HCT116 (cell line): ENCODE measurements around the gene G3BP1.

Source experiments
- CTCF ChIP-seq, 3 experiments: fragments of 200-600 bp in 1 of 3; sonication (generic) in 1 of 3; IDR thresholded peaks in 2 of 3; conservative IDR thresholded peaks in 1 of 3; 2 replicates each; pipeline ENCODE4 v1.5.1; 2012 to 2017; ENCODE audit warnings: low read depth in 2 of 3, low read length in 2 of 3, antibody characterized with exemption in 1 of 3, borderline replicate concordance in 1 of 3, control low read depth in 1 of 3, mild to moderate bottlenecking in 1 of 3, mixed read lengths in 1 of 3, mixed run types in 1 of 3, moderate library complexity in 1 of 3; ENCODE audit not compliant: insufficient read depth in 1 of 3
- EGR1 ChIP-seq: IDR thresholded peaks from 2 replicates; pipeline ENCODE4 v1.6.1; 2012; ENCODE audit warnings: low read depth
- EZH2 ChIP-seq: fragments of 200-600 bp; sonication (generic); IDR thresholded peaks from 2 replicates; pipeline ENCODE4 v1.6.1; 2017; ENCODE audit warnings: antibody characterized with exemption, mixed run types
- EZH2phosphoT487 ChIP-seq: fragments of 200-600 bp; IDR thresholded peaks from 2 replicates; pipeline ENCODE4 v1.6.1; 2018; ENCODE audit warnings: antibody characterized with exemption, borderline replicate concordance
- JUND ChIP-seq: IDR thresholded peaks from 2 replicates; pipeline ENCODE4 v1.6.1; 2012
- MAX ChIP-seq: IDR thresholded peaks from 2 replicates; pipeline ENCODE4 v1.6.1; 2012
- POLR2A ChIP-seq: IDR thresholded peaks from 2 replicates; pipeline ENCODE4 v1.7.0; 2011; ENCODE audit warnings: borderline replicate concordance; ENCODE audit not compliant: insufficient read depth, insufficient read length; ENCODE audit errors: extremely low read depth
- POLR2AphosphoS5 ChIP-seq: IDR thresholded peaks from 2 replicates; pipeline ENCODE4 v1.6.1; 2011; ENCODE audit warnings: mild to moderate bottlenecking, low read depth, low read length, moderate library complexity
- RAD21 ChIP-seq: IDR thresholded peaks from 2 replicates; pipeline ENCODE4 v1.6.1; 2012; ENCODE audit warnings: low read depth, mild to moderate bottlenecking
- SIN3A ChIP-seq: IDR thresholded peaks from 2 replicates; pipeline ENCODE4 v1.6.1; 2012; ENCODE audit warnings: low read depth
- ZBTB33 ChIP-seq: IDR thresholded peaks from 2 replicates; pipeline ENCODE4 v1.6.1; 2011; ENCODE audit warnings: mild to moderate bottlenecking, low read length, moderate library complexity; ENCODE audit not compliant: insufficient replicate concordance; ENCODE audit errors: extremely low read depth
- ZFX ChIP-seq: fragments of 450-650 bp; IDR thresholded peaks from 2 replicates; pipeline ENCODE4 v1.6.1; 2017
- ZNF274 ChIP-seq: fragments of 200-500 bp; sonication (Bioruptor generic); IDR thresholded peaks from 2 replicates; pipeline ENCODE4 v1.6.1; 2014; ENCODE audit warnings: mild to moderate bottlenecking, low read depth, low read length, inconsistent platforms

GRCh38 chr5:151758141-151758429 is 13.7 kb upstream of the G3BP1 start:
- TF ChIP-seq ZBTB33 (no peak), CTCF (IDR thresholded peaks at IDR 0.05 in 2 of 3, conservative IDR thresholded peaks at IDR 0.05 in 1 of 3; ENCODE audit: borderline replicate concordance in 1 of 3, insufficient read depth in 1 of 3, low read depth in 2 of 3, low read length in 2 of 3) (no peak), POLR2A (no peak), RAD21 (no peak), EZH2phosphoT487 (no peak), EZH2 (no peak), ZFX (no peak), POLR2AphosphoS5 (no peak), JUND (no peak), MAX (no peak), EGR1 (no peak), ZNF274 (no peak), SIN3A (no peak)
